ENCODE data around the gene PCMTD2.
A peak's percentile ranks its signal among the peaks of the same experiment; 100 is the strongest.

PCMTD2 gene

DNA sequence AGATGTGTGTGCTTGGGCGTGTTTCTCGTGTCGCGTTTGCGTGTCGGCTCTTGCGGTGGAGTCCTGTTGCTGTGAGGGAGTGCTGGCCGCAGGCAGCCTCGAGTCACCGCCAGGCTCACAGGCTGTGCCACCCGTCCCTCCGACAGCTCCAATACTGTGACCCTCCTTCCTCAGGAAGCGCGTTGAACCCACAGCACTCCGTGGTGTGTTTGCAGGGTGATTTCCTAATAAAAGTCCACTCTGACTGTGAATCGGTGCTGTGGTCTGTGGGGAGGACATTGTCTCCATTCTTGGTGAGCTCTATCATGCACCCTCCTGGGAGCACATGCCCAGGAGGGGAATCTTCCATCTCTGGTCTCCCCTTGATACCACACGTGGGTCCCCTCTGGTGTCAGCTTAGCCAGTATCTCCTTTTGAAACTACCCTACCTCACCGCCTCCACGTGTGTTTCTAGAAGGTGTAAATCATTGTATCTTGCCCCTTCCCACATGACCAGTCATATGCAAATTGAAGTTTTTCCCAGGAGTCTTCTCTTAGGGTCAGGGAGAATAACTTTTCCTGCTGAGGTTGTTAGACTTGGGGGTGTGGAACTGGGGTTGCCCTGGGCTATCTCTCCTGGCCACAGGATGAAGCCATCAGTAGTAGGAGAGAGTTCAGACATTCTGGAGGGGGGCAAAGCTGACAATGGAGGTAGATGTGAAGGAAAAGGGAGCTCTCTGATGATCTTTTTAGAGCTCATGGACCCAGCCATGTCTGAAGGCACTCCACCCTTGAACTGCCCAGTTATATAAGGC, 13.3 kb upstream of the PCMTD2 start:
- no peak for FAIRE-seq
- peak; percentile 11 for DNase-seq (ENCODE audit: insufficient read length)
- TF ChIP-seq POLR2A (IDR thresholded peaks at IDR 0.05; ENCODE audit: low read depth, low read length), result no peak
- no peak for TF ChIP-seq TAF1 (IDR thresholded peaks at IDR 0.05; ENCODE audit: borderline replicate concordance, low read depth, low read length)
- TF ChIP-seq POLR2AphosphoS5 (IDR thresholded peaks at IDR 0.05; ENCODE audit: low read depth, low read length), result no peak

DNA sequence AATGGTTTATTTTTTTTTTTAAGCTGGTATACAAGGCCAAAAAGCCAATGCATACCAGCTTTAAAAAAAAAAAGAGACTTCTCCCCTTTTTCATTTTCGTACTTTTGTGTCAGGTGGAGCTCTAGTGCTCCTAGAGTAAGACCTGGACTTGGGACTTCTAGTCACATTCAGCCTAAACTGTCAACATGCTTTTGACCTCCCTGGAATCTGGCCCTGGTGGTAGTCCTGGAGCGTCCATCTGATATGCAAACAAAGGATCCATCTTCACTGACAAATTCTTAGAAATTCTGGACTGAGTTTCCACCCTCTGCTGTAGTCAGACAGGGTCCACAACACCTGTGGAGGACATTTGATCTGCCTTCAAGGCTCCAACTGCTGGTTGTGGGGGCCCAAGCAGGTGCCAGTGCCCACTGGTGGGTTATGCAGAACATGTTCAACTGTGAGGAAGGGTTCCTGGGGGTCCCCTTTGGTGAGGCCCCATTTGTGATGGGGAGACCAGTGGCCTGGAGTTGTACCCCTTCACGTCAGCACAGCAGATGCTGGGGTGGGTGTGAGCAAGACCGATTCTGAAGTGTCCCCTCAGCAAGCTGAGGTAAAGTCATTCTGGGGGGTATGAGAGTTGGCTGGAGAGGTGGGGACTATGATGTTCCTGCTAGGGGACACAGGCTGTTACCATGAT, 12.6 kb upstream of the PCMTD2 start:
- DNase-seq (ENCODE audit: insufficient read length) (no peak), FAIRE-seq (no peak)
- no peak for TF ChIP-seq TAF1 (IDR thresholded peaks at IDR 0.05; ENCODE audit: borderline replicate concordance, low read depth, low read length)

GRCh38 chr20:64244281-64244805, 11.2 kb upstream of the PCMTD2 start:
- FAIRE-seq (no peak), DNase-seq (ENCODE audit: insufficient read length) (no peak)
- TF ChIP-seq POLR2AphosphoS5 (IDR thresholded peaks at IDR 0.05; ENCODE audit: low read depth, low read length) (no peak), TAF1 (IDR thresholded peaks at IDR 0.05; ENCODE audit: borderline replicate concordance, low read depth, low read length) (no peak), POLR2A (IDR thresholded peaks at IDR 0.05; ENCODE audit: low read depth, low read length) (no peak)

DNA sequence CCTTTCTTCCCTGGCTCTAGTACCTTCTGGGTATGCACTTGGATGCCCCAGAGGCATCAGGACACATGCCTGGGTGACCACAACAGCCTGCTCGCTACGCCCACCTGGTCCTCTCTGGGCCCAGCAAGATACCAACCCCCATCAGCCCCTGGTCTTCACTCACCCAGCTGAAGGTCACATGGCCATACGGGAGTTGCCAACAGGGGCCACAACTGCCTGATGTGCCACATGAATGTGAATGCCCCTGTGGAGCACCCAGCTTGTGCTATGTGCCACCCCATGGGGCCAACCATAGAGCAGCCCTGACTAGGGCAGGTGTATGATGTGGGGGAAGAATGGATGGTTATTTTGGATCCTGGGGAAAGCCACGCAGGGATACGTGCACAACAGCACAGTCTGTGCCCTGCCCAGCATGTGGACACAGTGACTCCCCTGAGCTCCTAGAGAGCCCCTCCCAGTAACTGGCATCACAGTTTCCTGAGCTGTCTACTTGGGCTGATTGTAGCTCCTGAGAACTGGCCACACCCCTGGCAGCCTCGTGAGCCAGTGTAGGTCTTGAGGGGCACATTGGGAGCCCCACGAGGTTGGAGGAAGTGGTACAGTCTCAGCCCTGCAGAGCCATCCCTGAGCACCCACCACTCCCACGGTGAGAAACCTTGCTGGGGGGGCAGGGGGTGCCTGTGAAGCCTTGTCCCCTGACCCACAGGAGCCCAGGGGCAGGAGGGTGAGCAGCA, 10.5 kb upstream of the PCMTD2 start:
- TF ChIP-seq POLR2AphosphoS5 (IDR thresholded peaks at IDR 0.05; ENCODE audit: low read depth, low read length), result no peak
- no peak for TF ChIP-seq TAF1 (IDR thresholded peaks at IDR 0.05; ENCODE audit: borderline replicate concordance, low read depth, low read length)
- TF ChIP-seq POLR2A (IDR thresholded peaks at IDR 0.05; ENCODE audit: low read depth, low read length), result no peak
- FAIRE-seq (no peak), DNase-seq (ENCODE audit: insufficient read length) (no peak)

DNA sequence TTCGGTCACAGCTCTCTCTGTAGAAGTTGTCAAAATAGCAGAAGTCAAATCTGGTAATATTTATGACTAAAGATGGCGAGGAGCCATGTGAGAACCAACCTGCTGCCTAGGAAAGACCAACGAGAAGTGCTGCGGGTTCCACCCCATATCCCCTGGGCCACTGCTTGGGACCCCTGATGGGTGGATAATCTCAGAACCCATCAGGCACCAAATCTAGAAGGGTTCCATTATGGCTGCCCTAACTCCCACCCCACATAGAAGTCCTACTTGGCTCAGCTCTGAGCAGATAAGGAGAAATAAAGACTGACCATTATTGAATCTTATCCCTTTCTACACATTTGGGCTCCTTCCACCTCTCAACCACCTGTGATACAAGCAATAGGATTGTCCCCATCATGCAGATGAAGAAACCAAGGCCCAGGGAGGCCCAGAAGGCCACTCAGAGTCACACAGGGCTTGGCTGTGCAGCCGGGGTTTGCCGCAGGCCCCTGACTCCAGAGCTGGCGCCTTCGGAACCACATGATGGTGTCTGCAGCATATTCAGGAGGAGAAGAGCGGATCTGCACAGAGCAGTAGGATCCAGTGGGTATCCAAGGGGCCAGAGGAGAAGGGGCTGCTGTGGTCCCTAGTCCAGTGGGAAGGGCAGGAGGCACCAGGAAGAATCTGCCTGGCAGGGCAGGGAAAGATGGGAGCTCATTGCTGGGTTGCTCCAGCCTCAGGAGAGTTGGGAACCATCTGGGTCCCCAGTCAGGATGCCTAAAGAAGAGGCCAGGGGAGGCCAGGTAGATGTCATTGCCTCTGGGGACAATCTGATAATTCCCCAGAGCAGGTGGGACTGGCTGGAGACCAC, 9.6 kb upstream of the PCMTD2 start:
- TF ChIP-seq TAF1 (IDR thresholded peaks at IDR 0.05; ENCODE audit: borderline replicate concordance, low read depth, low read length), result no peak
- DNase-seq (ENCODE audit: insufficient read length) (no peak), FAIRE-seq (no peak)

- TF ChIP-seq TAF1 (IDR thresholded peaks at IDR 0.05; ENCODE audit: borderline replicate concordance, low read depth, low read length) (no peak), POLR2A (IDR thresholded peaks at IDR 0.05; ENCODE audit: low read depth, low read length) (no peak), POLR2AphosphoS5 (IDR thresholded peaks at IDR 0.05; ENCODE audit: low read depth, low read length) (no peak)
- FAIRE-seq (no peak), DNase-seq (ENCODE audit: insufficient read length) (no peak)
Observed at GRCh38 chr20:64246616-64247306, 8.8 kb upstream of the PCMTD2 start.

- no peak for FAIRE-seq
Observed at GRCh38 chr20:64247307-64247618, 8.3 kb upstream of the PCMTD2 start.

DNA sequence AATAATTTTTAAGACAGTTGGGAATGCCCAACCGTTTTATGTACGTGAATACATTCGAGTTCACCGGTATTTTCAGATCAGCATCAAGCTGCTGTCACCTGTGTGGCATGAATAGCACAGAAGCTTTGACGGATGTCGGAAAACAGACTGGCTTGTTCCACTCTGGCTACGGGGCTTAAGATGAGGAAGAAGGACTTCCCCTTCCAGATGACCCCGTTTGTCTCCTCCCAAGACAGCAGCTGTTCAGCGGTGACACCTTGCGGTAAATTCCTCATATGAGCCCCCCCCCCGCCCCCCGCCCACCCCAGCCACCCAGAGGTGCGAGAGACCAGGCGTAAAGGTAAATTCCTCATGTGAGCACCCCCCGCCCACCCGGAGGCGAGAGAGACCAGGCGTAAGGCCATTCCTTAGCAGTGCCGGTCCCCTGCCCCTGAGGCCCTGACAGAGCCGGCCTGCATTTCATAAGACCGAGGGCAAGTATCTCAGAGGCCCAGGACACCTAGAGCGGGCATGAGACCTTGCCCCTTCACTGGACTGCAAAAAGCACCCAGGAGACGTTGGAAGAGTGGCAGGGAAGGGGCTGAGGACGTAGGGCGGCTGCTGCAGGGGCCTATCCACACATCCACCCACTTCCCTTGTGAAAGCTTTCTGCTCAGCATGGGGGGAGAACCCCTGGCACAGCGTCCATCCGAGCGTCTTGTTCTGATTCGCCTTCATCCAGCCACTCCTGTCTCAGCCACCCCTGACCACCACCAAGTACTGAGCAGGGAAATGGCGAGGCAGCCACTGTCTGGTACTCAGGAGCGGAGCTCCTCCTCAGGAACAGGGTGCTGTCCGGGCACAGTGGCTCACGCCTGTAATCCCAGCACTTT, 7.3 kb upstream of the PCMTD2 start:
- no peak for DNase-seq (ENCODE audit: insufficient read length)
- no peak for FAIRE-seq
- TF ChIP-seq POLR2A (IDR thresholded peaks at IDR 0.05; ENCODE audit: low read depth, low read length) (no peak), POLR2AphosphoS5 (IDR thresholded peaks at IDR 0.05; ENCODE audit: low read depth, low read length) (no peak), TAF1 (IDR thresholded peaks at IDR 0.05; ENCODE audit: borderline replicate concordance, low read depth, low read length) (no peak)

More at GRCh38 chr20:64247307-64247618, 8.3 kb upstream of the PCMTD2 start:
- TF ChIP-seq POLR2A (IDR thresholded peaks at IDR 0.05; ENCODE audit: low read depth, low read length) (no peak), POLR2AphosphoS5 (IDR thresholded peaks at IDR 0.05; ENCODE audit: low read depth, low read length) (no peak), TAF1 (IDR thresholded peaks at IDR 0.05; ENCODE audit: borderline replicate concordance, low read depth, low read length) (no peak)
- DNase-seq (ENCODE audit: insufficient read length), result no peak

DNA sequence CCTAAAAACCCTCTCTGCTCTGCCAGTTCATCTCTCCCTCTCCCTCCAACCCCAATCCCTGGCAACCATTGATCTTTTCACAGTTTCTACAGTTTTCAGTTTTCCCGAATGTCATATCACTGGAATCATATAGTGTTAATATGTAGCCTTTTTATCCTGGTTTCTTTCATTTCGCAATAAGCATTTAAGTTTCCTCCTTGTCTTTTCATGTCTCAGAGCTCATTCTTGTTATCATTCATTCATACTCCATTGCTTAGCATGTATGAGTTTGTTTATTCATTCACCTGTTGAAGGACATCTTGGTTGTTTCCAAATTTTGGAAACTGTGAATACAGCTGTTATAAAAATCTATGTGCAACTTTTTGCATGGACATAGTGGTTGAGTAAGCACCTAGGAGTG, 5.5 kb upstream of the PCMTD2 start:
- DNase-seq (ENCODE audit: insufficient read length) (no peak), FAIRE-seq (no peak)
- TF ChIP-seq POLR2A (IDR thresholded peaks at IDR 0.05; ENCODE audit: low read depth, low read length), result no peak

- DNase-seq (ENCODE audit: insufficient read length) (no peak), FAIRE-seq (no peak)
- TF ChIP-seq POLR2A (IDR thresholded peaks at IDR 0.05; ENCODE audit: low read depth, low read length) (no peak), POLR2AphosphoS5 (IDR thresholded peaks at IDR 0.05; ENCODE audit: low read depth, low read length) (no peak), TAF1 (IDR thresholded peaks at IDR 0.05; ENCODE audit: borderline replicate concordance, low read depth, low read length) (no peak)
Observed at GRCh38 chr20:64253000-64253383, 2.6 kb upstream of the PCMTD2 start.

Measured in GM12892 (cell line).